K562 (cell line): ENCODE results near the gene ARL6IP1. TPM values are rescaled to one million over a fixed set of nuclear protein-coding genes. Genes with fewer than 3 reads are reported as not detected.
A peak's percentile ranks its signal among the peaks of the same experiment; 100 is the strongest.

ENCODE experiments used
- BMI1 ChIP-seq: fragments of 150-350 bp; IDR thresholded peaks from 2 replicates; pipeline ENCODE4 v1.6.1; 2014; ENCODE audit warnings: low read length
- BRF1 ChIP-seq: IDR thresholded peaks from 3 replicates; pipeline ENCODE4 v1.6.1; 2011; ENCODE audit warnings: borderline replicate concordance, mild to moderate bottlenecking; ENCODE audit not compliant: insufficient read length; ENCODE audit errors: extremely low read depth
- CBX1 ChIP-seq: sonication (generic); IDR thresholded peaks from 2 replicates; pipeline ENCODE4 v1.6.1; 2016; ENCODE audit warnings: antibody characterized with exemption, low read depth, mild to moderate bottlenecking
- FIP1L1 ChIP-seq: fragments of 200-400 bp; formaldehyde crosslinking; IDR thresholded peaks from 2 replicates; pipeline ENCODE4 v1.6.1; 2018; ENCODE audit warnings: mild to moderate bottlenecking, low read depth, low read length; ENCODE audit not compliant: poor library complexity, severe bottlenecking
- HBP1 ChIP-seq: fragments of 450-650 bp; formaldehyde crosslinking; IDR thresholded peaks from 2 replicates; pipeline ENCODE4 v1.4.0; 2022; ENCODE audit warnings: missing genetic modification characterization
- MCM5 ChIP-seq: fragments of 450-650 bp; IDR thresholded peaks from 2 replicates; pipeline ENCODE4 v1.6.1; 2016; ENCODE audit warnings: low read depth
- NFRKB ChIP-seq: fragments of 450-650 bp; IDR thresholded peaks from 2 replicates; pipeline ENCODE4 v1.6.1; 2016; ENCODE audit warnings: low read depth
- NR3C1 ChIP-seq: sonication (generic); formaldehyde crosslinking; IDR thresholded peaks from 2 replicates; pipeline ENCODE4 v1.8.1; 2022; ENCODE audit warnings: missing genetic modification reagents
- PHF20 ChIP-seq: fragments of 450-650 bp; IDR thresholded peaks from 2 replicates; pipeline ENCODE4 v1.6.1; 2018; ENCODE audit not compliant: partially characterized antibody
- PML ChIP-seq: IDR thresholded peaks from 2 replicates; pipeline ENCODE4 v1.6.1; 2012; ENCODE audit warnings: low read length, inconsistent platforms
- POLR3A ChIP-seq: IDR thresholded peaks from 2 replicates; pipeline ENCODE4 v1.6.1; 2011; ENCODE audit warnings: borderline replicate concordance, mild to moderate bottlenecking, moderate library complexity; ENCODE audit not compliant: insufficient read length, insufficient read depth; ENCODE audit errors: extremely low read depth
- RUNX1 ChIP-seq: sonication (generic); IDR thresholded peaks from 2 replicates; pipeline ENCODE4 v1.6.1; 2016; ENCODE audit warnings: antibody characterized with exemption, low read depth
- SAP30 ChIP-seq: fragments of 200-600 bp; sonication (generic); IDR thresholded peaks from 2 replicates; pipeline ENCODE4 v1.6.1; 2012; ENCODE audit warnings: borderline replicate concordance, low read depth, mild to moderate bottlenecking, moderate library complexity, low read length, control low read depth, inconsistent platforms; ENCODE audit not compliant: insufficient read depth, poor library complexity, severe bottlenecking
- SMARCA4 ChIP-seq: fragments of 450-650 bp; IDR thresholded peaks from 2 replicates; pipeline ENCODE4 v1.6.1; 2016
- TBP ChIP-seq: optimal IDR thresholded peaks from 2 replicates; pipeline ENCODE3; 2011; ENCODE audit warnings: low read depth, low read length, improper control_type of control experiment
- ZNF384 ChIP-seq: IDR thresholded peaks from 2 replicates; pipeline ENCODE4 v1.6.1; 2012; ENCODE audit warnings: low read depth, low read length, improper control_type of control experiment
- ZNF583 ChIP-seq: fragments of 250-450 bp; sonication (Bioruptor Pico); IDR thresholded peaks from 2 replicates; pipeline ENCODE4 v1.4.0; 2020
- polyA plus RNA-seq, 8 experiments: library from polyadenylated mRNA; depleted of rRNA in 4 of 8; stranded (reverse) in 5 of 8; unstranded in 3 of 8; fragments of >200 nt; fragmentation: Nextera tagmentation in 2 of 8; fragmentation: Illumina TruSeq in 1 of 8; extraction: Ambion mirVana in 2 of 8; extraction: Trizol in 1 of 8; gene quantifications; 2 replicates each; pipeline versions ENCODE4 v1.2.1 to v1.2.3, GENCODE V29; 2011 to 2014; ENCODE audit warnings: inconsistent platforms in 1 of 8, missing spikeins in 1 of 8
- total RNA-seq, 7 experiments: library from RNA; depleted of rRNA in 6 of 7; stranded (reverse); fragments of >200 nt in 6 of 7; fragmentation: Illumina TruSeq in 2 of 7; extraction: Trizol in 2 of 7; gene quantifications; 2 replicates each; pipeline versions ENCODE4 v1.2.1 to v1.2.3, GENCODE V29; 2011 to 2021; ENCODE audit warnings: low replicate concordance in 1 of 7
- TF ChIP-seq, protein P1 (sequence below): fragments of 250-450 bp; sonication (Bioruptor Pico); IDR thresholded peaks from 2 replicates; pipeline ENCODE4 v1.6.1; 2021; ENCODE audit warnings: mild to moderate bottlenecking
- TF ChIP-seq, protein P2 (sequence below): sonication (generic); formaldehyde crosslinking; IDR thresholded peaks from 2 replicates; pipeline ENCODE4 v1.8.0; 2022; ENCODE audit warnings: mild to moderate bottlenecking, low read depth, missing genetic modification reagents
- TF ChIP-seq, protein P3 (sequence below): sonication (generic); formaldehyde crosslinking; IDR thresholded peaks from 2 replicates; pipeline ENCODE4 v1.8.0; 2023; ENCODE audit warnings: mild to moderate bottlenecking, missing genetic modification reagents

ARL6IP1 gene
- total and polyA plus RNA-seq, 9 of the 15 experiments (the other 6 are each of a cell fraction or from before 2014, with no cell fraction given), result 102 to 391 (median 162) TPM

GRCh38 chr16:18789850-18790706, 11.3 kb downstream of the ARL6IP1 start, which contains the start of gene RPS15A (continued):
- peak; percentile 43; the same call in 1 of the 2 replicates for TF ChIP-seq HBP1 (CRISPR knock-in tag)
- peak; percentile 96 for TF ChIP-seq FIP1L1
- TF ChIP-seq TBP, result peak; percentile 98
- TF ChIP-seq POLR3A, result no peak
- peak; percentile 79 for TF ChIP-seq SAP30
- TF ChIP-seq, protein P1, sequence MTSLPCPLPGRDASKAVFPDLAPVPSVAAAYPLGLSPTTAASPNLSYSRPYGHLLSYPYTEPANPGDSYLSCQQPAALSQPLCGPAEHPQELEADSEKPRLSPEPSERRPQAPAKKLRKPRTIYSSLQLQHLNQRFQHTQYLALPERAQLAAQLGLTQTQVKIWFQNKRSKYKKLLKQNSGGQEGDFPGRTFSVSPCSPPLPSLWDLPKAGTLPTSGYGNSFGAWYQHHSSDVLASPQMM (CRISPR knock-in tag), result no peak
- TF ChIP-seq PML, result peak; percentile 90
- TF ChIP-seq ZNF384, result peak; percentile 95
- TF ChIP-seq RUNX1, result no peak
- no peak for TF ChIP-seq BRF1
- TF ChIP-seq NFRKB, result peak; percentile 99
- no peak for TF ChIP-seq NR3C1
- TF ChIP-seq, protein P2, sequence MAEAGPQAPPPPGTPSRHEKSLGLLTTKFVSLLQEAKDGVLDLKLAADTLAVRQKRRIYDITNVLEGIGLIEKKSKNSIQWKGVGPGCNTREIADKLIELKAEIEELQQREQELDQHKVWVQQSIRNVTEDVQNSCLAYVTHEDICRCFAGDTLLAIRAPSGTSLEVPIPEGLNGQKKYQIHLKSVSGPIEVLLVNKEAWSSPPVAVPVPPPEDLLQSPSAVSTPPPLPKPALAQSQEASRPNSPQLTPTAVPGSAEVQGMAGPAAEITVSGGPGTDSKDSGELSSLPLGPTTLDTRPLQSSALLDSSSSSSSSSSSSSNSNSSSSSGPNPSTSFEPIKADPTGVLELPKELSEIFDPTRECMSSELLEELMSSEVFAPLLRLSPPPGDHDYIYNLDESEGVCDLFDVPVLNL, result 0 out of 2 replicates have a peak, but pooled peaks have one; percentile 17
- 0 out of 2 replicates have a peak, but pooled peaks have one; percentile 25 for TF ChIP-seq SMARCA4
- TF ChIP-seq, protein P3, sequence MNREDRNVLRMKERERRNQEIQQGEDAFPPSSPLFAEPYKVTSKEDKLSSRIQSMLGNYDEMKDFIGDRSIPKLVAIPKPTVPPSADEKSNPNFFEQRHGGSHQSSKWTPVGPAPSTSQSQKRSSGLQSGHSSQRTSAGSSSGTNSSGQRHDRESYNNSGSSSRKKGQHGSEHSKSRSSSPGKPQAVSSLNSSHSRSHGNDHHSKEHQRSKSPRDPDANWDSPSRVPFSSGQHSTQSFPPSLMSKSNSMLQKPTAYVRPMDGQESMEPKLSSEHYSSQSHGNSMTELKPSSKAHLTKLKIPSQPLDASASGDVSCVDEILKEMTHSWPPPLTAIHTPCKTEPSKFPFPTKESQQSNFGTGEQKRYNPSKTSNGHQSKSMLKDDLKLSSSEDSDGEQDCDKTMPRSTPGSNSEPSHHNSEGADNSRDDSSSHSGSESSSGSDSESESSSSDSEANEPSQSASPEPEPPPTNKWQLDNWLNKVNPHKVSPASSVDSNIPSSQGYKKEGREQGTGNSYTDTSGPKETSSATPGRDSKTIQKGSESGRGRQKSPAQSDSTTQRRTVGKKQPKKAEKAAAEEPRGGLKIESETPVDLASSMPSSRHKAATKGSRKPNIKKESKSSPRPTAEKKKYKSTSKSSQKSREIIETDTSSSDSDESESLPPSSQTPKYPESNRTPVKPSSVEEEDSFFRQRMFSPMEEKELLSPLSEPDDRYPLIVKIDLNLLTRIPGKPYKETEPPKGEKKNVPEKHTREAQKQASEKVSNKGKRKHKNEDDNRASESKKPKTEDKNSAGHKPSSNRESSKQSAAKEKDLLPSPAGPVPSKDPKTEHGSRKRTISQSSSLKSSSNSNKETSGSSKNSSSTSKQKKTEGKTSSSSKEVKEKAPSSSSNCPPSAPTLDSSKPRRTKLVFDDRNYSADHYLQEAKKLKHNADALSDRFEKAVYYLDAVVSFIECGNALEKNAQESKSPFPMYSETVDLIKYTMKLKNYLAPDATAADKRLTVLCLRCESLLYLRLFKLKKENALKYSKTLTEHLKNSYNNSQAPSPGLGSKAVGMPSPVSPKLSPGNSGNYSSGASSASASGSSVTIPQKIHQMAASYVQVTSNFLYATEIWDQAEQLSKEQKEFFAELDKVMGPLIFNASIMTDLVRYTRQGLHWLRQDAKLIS (CRISPR knock-in tag), result peak; percentile 99
- 0 out of 2 replicates have a peak, but pooled peaks have one; percentile 51 for TF ChIP-seq ZNF583 (CRISPR knock-in tag)
- TF ChIP-seq BMI1, result no peak
- peak; percentile 95 for TF ChIP-seq PHF20
- no peak for TF ChIP-seq MCM5
- TF ChIP-seq CBX1, result no peak; the same call in 1 of the 2 replicates
